Mammary epithelial cell (primary cell): ENCODE data around the gene MED12L.

Source experiments
- CTCF ChIP-seq, 2 donors: IDR thresholded peaks in 1 of 2; conservative IDR thresholded peaks in 1 of 2; 2 replicates each; pipeline ENCODE4 v1.5.1; 2011 to 2012; ENCODE audit warnings: inconsistent platforms in 2 of 2, low read length in 2 of 2, mild to moderate bottlenecking in 2 of 2, control low read depth in 1 of 2, low read depth in 1 of 2; ENCODE audit not compliant: insufficient read depth in 1 of 2; ENCODE audit errors: extremely low read depth in 1 of 2
- EZH2 ChIP-seq: IDR thresholded peaks from 2 replicates; pipeline ENCODE4 v1.6.1; 2012; ENCODE audit warnings: low read length, inconsistent platforms, borderline replicate concordance

DNA sequence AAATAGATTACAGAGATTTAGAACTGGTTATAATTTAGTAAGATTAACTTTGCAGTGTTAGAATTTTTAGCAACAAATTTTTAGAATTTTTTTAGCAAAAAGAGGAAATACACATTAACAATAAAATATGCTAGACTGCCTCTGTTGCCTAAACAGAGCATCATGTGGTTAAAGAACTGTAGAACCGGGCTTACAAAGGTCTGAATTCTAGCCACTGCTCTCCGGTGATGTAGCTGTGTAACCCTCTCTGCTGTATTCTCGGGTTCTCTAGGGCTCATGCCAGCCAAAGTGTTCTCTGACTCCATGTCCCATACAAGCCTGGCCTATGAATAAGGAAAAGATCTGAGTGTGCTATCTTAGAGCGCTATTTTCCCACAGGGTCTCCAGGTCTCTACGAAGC, 302.0 kb downstream of the MED12L start:
- no peak for TF ChIP-seq CTCF (conservative IDR thresholded peaks at IDR 0.05 in 1 of 2, IDR thresholded peaks at IDR 0.05 in 1 of 2; ENCODE audit: extremely low read depth in 1 of 2, insufficient read depth in 1 of 2, low read depth in 1 of 2, low read length in 2 of 2)
- TF ChIP-seq EZH2, result no peak
